D721Med (cell line): ENCODE data around the gene NFX1.

Experiments used
- DNase-seq: peaks from one replicate; pipeline ENCODE4 v3.0.0; 2011; ENCODE audit warnings: low spot score; ENCODE audit not compliant: insufficient read length
- FAIRE-seq: peaks from 2 replicates; lab custom pipeline; 2011; peaks lifted over from hg19 to GRCh38; lab: Jason Lieb, UNC
- TF ChIP-seq, protein P1 (sequence below): IDR thresholded peaks from 2 replicates; pipeline ENCODE4 v1.5.1; 2012; ENCODE audit warnings: mild to moderate bottlenecking, control low read depth; ENCODE audit not compliant: insufficient read depth; ENCODE audit errors: missing control alignments

Gene NFX1

DNA sequence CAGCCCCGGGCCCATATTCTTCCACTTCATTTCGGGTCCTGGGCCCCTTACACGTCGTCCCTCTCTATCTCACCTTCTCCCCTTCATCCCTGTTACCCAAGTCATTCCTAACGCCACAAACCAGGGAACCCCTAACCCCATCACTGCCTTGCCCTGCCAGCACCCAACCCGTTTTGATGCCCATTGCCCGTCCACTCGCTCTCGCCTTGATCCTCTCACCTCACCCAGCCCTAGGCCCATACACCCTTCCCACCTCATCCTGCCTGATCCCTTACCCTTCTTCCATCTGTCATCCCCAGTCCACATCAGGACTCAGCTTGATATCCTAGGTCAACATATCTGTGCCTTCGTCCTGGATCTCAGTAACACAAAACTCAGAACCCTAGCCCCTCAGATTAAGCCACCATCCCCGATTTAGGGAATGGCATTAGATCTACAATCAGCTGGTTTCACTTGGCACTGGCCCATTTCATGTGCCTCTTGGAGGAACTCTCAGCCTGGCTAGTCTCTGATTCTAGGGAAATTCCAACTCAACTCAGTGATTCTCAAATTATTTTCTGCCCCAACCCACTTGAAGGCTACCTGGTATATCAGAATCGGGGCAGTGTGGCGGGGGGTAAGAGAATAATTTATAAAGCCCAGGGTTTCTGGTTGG, 25.0 kb upstream of the NFX1 start:
- TF ChIP-seq, protein P1, sequence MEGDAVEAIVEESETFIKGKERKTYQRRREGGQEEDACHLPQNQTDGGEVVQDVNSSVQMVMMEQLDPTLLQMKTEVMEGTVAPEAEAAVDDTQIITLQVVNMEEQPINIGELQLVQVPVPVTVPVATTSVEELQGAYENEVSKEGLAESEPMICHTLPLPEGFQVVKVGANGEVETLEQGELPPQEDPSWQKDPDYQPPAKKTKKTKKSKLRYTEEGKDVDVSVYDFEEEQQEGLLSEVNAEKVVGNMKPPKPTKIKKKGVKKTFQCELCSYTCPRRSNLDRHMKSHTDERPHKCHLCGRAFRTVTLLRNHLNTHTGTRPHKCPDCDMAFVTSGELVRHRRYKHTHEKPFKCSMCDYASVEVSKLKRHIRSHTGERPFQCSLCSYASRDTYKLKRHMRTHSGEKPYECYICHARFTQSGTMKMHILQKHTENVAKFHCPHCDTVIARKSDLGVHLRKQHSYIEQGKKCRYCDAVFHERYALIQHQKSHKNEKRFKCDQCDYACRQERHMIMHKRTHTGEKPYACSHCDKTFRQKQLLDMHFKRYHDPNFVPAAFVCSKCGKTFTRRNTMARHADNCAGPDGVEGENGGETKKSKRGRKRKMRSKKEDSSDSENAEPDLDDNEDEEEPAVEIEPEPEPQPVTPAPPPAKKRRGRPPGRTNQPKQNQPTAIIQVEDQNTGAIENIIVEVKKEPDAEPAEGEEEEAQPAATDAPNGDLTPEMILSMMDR = no peak
- DNase-seq (no peak), FAIRE-seq (no peak)

- DNase-seq (no peak), FAIRE-seq (no peak)
- TF ChIP-seq, protein P1 = no peak
These were observed 23.1 kb upstream of the NFX1 start for GRCh38 chr9:33267151-33267767.

DNA sequence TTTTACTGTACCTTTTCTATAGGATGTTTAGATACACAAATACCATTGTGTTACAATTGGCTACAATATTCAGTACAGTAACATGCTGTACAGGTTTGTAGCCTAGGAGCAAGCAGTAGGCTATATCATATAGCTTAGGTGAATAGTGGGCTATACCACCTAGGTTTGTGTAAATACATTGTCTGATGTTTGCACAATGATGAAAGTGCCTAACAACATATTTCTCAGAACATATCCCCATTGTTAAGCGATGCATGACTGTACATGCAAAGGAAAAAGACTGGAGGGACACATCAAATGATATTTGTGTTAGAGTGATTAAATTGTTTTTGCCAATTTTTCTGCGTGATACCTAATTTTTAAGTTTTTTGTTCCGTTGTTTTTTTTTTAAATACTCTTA, 20.2 kb upstream of the NFX1 start:
- TF ChIP-seq, protein P1 = no peak
- no peak for FAIRE-seq
- DNase-seq = no peak

DNA sequence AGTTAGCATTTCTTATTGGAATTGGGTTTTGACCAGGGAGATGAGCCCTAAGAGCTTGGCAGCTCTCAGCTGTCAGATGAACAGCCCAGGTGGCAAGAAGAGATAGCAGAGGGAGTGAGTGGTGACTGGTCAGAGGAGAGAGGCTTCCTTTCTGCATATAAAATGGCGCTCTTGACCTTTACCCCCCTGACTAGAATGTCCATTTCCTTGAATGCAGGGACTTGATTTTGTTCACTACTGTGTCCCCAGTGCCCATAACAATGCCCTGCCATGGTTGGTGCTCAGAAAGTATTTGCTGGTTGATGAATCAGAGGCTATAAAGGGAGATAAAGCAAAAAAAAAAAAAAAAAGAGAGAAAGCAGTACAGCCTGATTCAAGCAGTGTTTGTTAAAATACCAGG, 18.3 kb upstream of the NFX1 start:
- TF ChIP-seq, protein P1 = no peak
- FAIRE-seq (no peak), DNase-seq (no peak)

DNA sequence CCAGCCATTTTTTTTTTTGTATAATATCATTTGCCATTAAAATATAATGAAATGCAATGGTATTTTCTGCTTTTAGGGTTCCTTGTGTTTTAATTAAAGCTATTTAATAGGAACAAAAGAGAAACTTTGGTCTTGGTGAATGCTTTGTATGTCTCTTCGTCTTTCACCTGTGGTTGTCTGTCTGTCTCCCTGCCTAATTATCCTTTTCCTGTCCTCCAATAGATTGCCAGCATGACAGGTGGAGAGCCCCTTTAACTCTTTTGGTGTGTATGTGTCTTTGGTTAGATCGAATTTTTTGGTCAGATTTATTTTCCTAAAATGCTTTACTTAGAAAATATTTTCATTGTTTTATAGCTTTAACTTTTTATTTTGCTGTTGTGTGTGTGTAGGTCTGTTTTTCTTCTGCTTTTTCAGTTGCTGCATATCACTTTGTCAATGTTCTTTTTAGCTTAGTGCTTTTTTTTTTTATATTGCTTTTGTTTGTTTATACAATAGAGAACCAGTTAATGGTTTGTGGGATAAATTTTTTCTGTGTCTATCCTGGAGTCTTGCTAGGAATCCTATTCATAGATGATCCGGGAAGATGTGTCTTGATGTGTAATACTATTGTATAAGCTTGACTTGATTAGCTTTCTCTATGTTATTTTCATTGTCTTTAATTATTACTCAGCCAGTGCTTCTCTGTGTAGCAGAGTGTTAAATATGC, 16.9 kb upstream of the NFX1 start:
- TF ChIP-seq, protein P1 = no peak
- DNase-seq (no peak), FAIRE-seq (no peak)

GRCh38 chr9:33273972-33274328, 16.4 kb upstream of the NFX1 start:
- DNase-seq = no peak
- no peak for FAIRE-seq
- TF ChIP-seq, protein P1 = no peak

GRCh38 chr9:33277484-33277883, 12.8 kb upstream of the NFX1 start:
- DNase-seq (no peak), FAIRE-seq (no peak)
- TF ChIP-seq, protein P1 = no peak
